Cardiac muscle cell (in vitro differentiated cells and primary cell): Measurements from ENCODE around the gene JMJD1C. TPM values are rescaled to one million over a fixed set of nuclear protein-coding genes. Genes with fewer than 3 reads are reported as not detected.

Experiments
- DNase-seq, 2 donors: peaks; one replicate each; pipeline versions ENCODE4 v3.0.0 to v3.0.0-alpha.2; 2010 to 2017; ENCODE audit warnings: low read depth in 1 of 2, low spot score in 1 of 2
- H3K27ac ChIP-seq: fragments of 200-600 bp; sonication (generic); 2 replicates; pipeline ENCODE4 v1.5.1; 2016
- H3K27me3 ChIP-seq: fragments of 200-600 bp; sonication (generic); 2 replicates; pipeline ENCODE4 v1.6.0; 2016; ENCODE audit warnings: control low read depth
- H3K36me3 ChIP-seq: fragments of 200-600 bp; sonication (generic); 2 replicates; pipeline ENCODE4 v1.5.1; 2016; ENCODE audit warnings: control low read depth
- H3K4me1 ChIP-seq: fragments of 200-600 bp; sonication (generic); 2 replicates; pipeline ENCODE4 v1.8.1; 2017; ENCODE audit warnings: low read depth, mild to moderate bottlenecking, mixed run types
- H3K4me3 ChIP-seq: fragments of 200-600 bp; sonication (generic); 2 replicates; pipeline ENCODE4 v1.5.1; 2016; ENCODE audit warnings: mild to moderate bottlenecking
- H3K9me3 ChIP-seq: fragments of 200-600 bp; sonication (generic); 2 replicates; pipeline ENCODE4 v1.5.1; 2017; ENCODE audit warnings: low read depth, mild to moderate bottlenecking, control low read depth
- CTCF ChIP-seq: IDR thresholded peaks from 2 replicates; pipeline ENCODE4 v1.5.1; 2012; ENCODE audit warnings: low read depth, mild to moderate bottlenecking, low read length
- polyA plus RNA-seq: library from polyadenylated mRNA; unstranded; fragments of >200 nt; fragmentation: Nextera tagmentation; extraction: Ambion mirVana; gene quantifications from 2 replicates; pipeline ENCODE4 v1.2.1, GENCODE V29; 2016
- total RNA-seq: library from RNA; depleted of rRNA; stranded (reverse); fragments of >200 nt; gene quantifications from 2 replicates; pipeline ENCODE4 v1.2.3, GENCODE V29; 2016

The JMJD1C gene
- total and polyA plus RNA-seq, 2 experiments from 2014 or later, result 59.1 to 144 TPM

GRCh38 chr10:63466144-63466935 lies 563 bp upstream of the JMJD1C start:
- Histone ChIP-seq H3K27ac (peak overlapping the region; percentile 98), H3K4me3 (peak overlapping the region; percentile 96)

GRCh38 chr10:63464402-63465292 lies 1.1 kb downstream of the JMJD1C start:
- TF ChIP-seq CTCF, result no peak
- Histone ChIP-seq H3K4me3 (peak overlapping the region; percentile 96), H3K36me3 (no peaks in the 10 kb centered on the region), H3K27me3 (no peaks in the 10 kb centered on the region), H3K4me1 (peaks cover 19% of the 10 kb centered on the region), H3K9me3 (no peaks in the 10 kb centered on the region), H3K27ac (peak overlapping the region; percentile 98)
- DNase-seq, result peak; percentile 18 to 60

More at GRCh38 chr10:63466144-63466935, 563 bp upstream of the JMJD1C start:
- Histone ChIP-seq H3K9me3 (no peaks in the 10 kb centered on the region), H3K4me1 (peaks cover 19% of the 10 kb centered on the region), H3K36me3 (no peaks in the 10 kb centered on the region), H3K27me3 (no peaks in the 10 kb centered on the region)
- peak; percentile 71 to 72 for DNase-seq
- no peak for TF ChIP-seq CTCF

DNA sequence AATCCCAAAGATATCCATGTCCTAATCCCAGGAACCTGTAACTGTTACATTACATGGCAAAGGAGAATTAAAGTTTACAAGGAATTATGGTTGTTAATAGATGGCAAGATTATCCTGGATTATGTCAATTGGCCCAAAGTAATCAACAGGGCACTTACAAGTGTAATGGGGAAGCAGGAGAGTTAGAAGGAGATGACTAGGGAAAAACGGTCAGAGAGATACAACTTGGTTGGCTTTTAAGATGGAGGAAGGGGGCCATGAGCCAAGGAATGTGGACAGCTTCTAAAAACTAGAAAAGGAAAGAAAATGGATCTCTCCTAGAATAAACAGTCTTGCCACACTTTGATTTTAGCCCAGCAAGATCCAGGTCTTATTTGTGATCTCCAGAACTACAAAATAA lies 3.3 kb downstream of the JMJD1C start:
- Histone ChIP-seq H3K27me3 (no peaks in the 10 kb centered on the region), H3K27ac (no peak overlapping the region), H3K9me3 (no peaks in the 10 kb centered on the region), H3K4me3 (no peak overlapping the region), H3K4me1 (peaks cover 14% of the 10 kb centered on the region), H3K36me3 (no peaks in the 10 kb centered on the region)
- no peak for TF ChIP-seq CTCF
- no peak for DNase-seq

- Histone ChIP-seq H3K9me3 (no peaks in the 10 kb centered on the region), H3K4me1 (peaks cover 22% of the 10 kb centered on the region), H3K4me3 (no peak overlapping the region), H3K27ac (no peak overlapping the region), H3K36me3 (no peaks in the 10 kb centered on the region), H3K27me3 (no peaks in the 10 kb centered on the region)
- no peak for DNase-seq
- TF ChIP-seq CTCF, result no peak
Measured at GRCh38 chr10:63458177-63458576, 7.6 kb downstream of the JMJD1C start.

- no peak overlapping the region for H3K27ac ChIP-seq
- no peaks in the 10 kb centered on the region for H3K27me3 ChIP-seq
- no peaks in the 10 kb centered on the region for H3K36me3 ChIP-seq
- TF ChIP-seq CTCF, result no peak
- peaks cover 22% of the 10 kb centered on the region for H3K4me1 ChIP-seq
- DNase-seq, result no peak
- H3K4me3 ChIP-seq, result no peak overlapping the region
- H3K9me3 ChIP-seq, result no peaks in the 10 kb centered on the region
Measured at GRCh38 chr10:63457594-63457993, 8.2 kb downstream of the JMJD1C start.
